Natural killer cell (primary cell): ENCODE measurements around the gene ZNF331. TPM values are rescaled to one million over a fixed set of nuclear protein-coding genes. Genes with fewer than 3 reads are reported as not detected.

ENCODE experiments used
- ATAC-seq, 3 donors: fragments of 150-1000 bp in 2 of 3; fragments of 200-7000 bp in 1 of 3; cut with Tn5 transposase; 1 replicate in 1 of 3; 2 replicates in 2 of 3; pipeline ENCODE4 v1.10.0; 2021; ENCODE audit warnings: mild to moderate bottlenecking in 2 of 3, moderate library complexity in 2 of 3
- DNase-seq, 2 donors: peaks; one replicate each; pipeline versions ENCODE4 v3.0.0 to v3.0.0-alpha.2; 2013 to 2021; ENCODE audit warnings: mixed read lengths in 1 of 2
- H3K27ac ChIP-seq: one replicate; pipeline ENCODE4 v1.5.1; 2013; ENCODE audit warnings: mild to moderate bottlenecking, low read length
- H3K27me3 ChIP-seq: one replicate; pipeline ENCODE4 v1.6.1; 2013; ENCODE audit warnings: low read length; ENCODE audit not compliant: control insufficient read depth, insufficient read depth
- H3K36me3 ChIP-seq: one replicate; pipeline ENCODE4 v1.6.1; 2013; ENCODE audit warnings: low read length; ENCODE audit not compliant: control insufficient read depth, insufficient read depth
- H3K4me1 ChIP-seq: one replicate; pipeline ENCODE4 v1.6.1; 2013; ENCODE audit warnings: low read length; ENCODE audit not compliant: control insufficient read depth, insufficient read depth
- H3K4me3 ChIP-seq: one replicate; pipeline ENCODE4 v1.5.1; 2013; ENCODE audit warnings: low read length
- H3K9me3 ChIP-seq: one replicate; pipeline ENCODE4 v1.6.1; 2013; ENCODE audit warnings: low read length; ENCODE audit not compliant: control insufficient read depth, insufficient read depth
- H3K27ac Mint-ChIP-seq, 2 donors: one replicate each; pipeline ENCODE4 v1.8.0; 2022; ENCODE audit warnings: mild to moderate bottlenecking in 2 of 2, mixed read lengths in 2 of 2, moderate library complexity in 1 of 2
- H3K27me3 Mint-ChIP-seq, 2 donors: one replicate each; pipeline ENCODE4 v1.8.0; 2022; ENCODE audit warnings: low read depth in 2 of 2, mixed read lengths in 2 of 2
- H3K36me3 Mint-ChIP-seq: one replicate; pipeline ENCODE4 v1.8.0; 2022; ENCODE audit warnings: mixed read lengths
- H3K4me1 Mint-ChIP-seq, 2 donors: one replicate each; pipeline ENCODE4 v1.8.0; 2022; ENCODE audit warnings: mixed read lengths in 2 of 2
- H3K4me3 Mint-ChIP-seq: one replicate; pipeline ENCODE4 v1.8.0; 2022; ENCODE audit warnings: mild to moderate bottlenecking, moderate library complexity, mixed read lengths
- H3K9me3 Mint-ChIP-seq, 2 donors: one replicate each; pipeline ENCODE4 v1.8.0; 2022; ENCODE audit warnings: mixed read lengths in 2 of 2
- WGBS: methylation state at CpG from one replicate; pipeline ENCODE4 v1.1.7; 2013; ENCODE audit warnings: missing lambda C conversion rate; ENCODE audit not compliant: insufficient coverage; 5-methylcytosine and 5-hydroxymethylcytosine counted together
- intact Hi-C: fragments of 100-400 bp; cut with micrococcal nuclease; formaldehyde crosslinking; loops from one replicate; pipeline ENCODE4 v1.14.2; 2022
- total RNA-seq, 4 donors: library from RNA; stranded (reverse); fragments of 120-200 nt in 1 of 4; gene quantifications; one replicate each; pipeline versions ENCODE4 v1.2.3 to v1.2.4, GENCODE V29; 2013 to 2022
- TF ChIP-seq, protein P1 (sequence below): fragments of 200-600 bp; IDR thresholded peaks from one replicate; pipeline ENCODE4 v1.8.0; 2022; ENCODE audit warnings: antibody characterized with exemption

Gene ZNF331
- total RNA-seq, 3 donors from 2014 or later (not counting 1 experiment from before 2014, with no cell fraction given): 153 to 245 (median 204) TPM

DNA sequence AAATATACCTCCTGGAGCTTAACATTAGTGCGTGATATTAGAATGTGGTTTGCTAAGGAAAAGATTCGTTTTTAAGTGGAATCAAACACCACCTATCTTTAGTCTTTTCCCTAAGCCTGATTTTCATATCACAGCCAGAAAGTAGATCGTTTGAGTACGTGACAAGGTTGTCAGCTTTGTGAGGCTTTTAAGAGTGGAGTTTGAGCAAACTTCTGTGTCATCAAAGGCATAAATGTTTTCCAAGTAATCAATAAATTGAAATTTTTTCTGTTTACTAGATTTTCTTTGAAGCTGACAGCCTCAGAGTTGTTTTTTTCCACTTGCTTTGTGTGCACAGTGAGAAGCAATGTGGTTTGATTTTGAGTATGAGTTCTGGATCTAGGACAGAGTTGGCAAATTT lies 6.5 kb upstream of the ZNF331 start:
- H3K9me3 Mint-ChIP-seq: no peaks in the 10 kb centered on the region
- H3K36me3 Mint-ChIP-seq: no peaks in the 10 kb centered on the region
- H3K27me3 Mint-ChIP-seq: no peaks in the 10 kb centered on the region

DNA sequence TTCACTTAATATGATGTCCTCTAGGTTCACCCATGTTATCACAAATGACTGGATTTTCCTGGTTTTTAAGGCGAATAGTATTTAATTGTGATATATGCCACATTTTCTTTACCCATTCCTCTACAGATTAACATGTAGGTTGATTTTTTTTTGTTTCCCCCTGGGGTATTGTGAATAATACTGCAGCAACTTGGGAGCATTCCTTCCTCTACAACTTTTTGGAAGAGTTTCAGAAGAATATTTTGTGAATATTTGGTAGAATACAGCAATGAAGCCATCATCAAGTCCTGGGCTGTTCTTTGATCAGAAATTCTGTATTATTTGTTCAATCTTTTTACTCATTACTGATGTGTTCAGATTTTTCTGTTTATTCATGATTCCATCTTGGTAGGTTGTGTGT lies 5.6 kb upstream of the ZNF331 start:
- Mint-ChIP-seq H3K36me3 (no peaks in the 10 kb centered on the region), H3K27ac (no peak overlapping the region), H3K27me3 (no peaks in the 10 kb centered on the region), H3K4me3 (no peak overlapping the region), H3K4me1 (peaks cover 6 to 7% of the 10 kb centered on the region in 2 donors), H3K9me3 (no peaks in the 10 kb centered on the region)
- Histone ChIP-seq H3K27ac (no peak overlapping the region), H3K4me3 (no peak overlapping the region), H3K4me1 (peaks cover 4% of the 10 kb centered on the region), H3K27me3 (no peaks in the 10 kb centered on the region), H3K36me3 (no peaks in the 10 kb centered on the region), H3K9me3 (no peaks in the 10 kb centered on the region)
- intact Hi-C loops: no loop called here
- WGBS: no CpG with 5 or more reads among the region's 1 CpG
- TF ChIP-seq, protein P1, sequence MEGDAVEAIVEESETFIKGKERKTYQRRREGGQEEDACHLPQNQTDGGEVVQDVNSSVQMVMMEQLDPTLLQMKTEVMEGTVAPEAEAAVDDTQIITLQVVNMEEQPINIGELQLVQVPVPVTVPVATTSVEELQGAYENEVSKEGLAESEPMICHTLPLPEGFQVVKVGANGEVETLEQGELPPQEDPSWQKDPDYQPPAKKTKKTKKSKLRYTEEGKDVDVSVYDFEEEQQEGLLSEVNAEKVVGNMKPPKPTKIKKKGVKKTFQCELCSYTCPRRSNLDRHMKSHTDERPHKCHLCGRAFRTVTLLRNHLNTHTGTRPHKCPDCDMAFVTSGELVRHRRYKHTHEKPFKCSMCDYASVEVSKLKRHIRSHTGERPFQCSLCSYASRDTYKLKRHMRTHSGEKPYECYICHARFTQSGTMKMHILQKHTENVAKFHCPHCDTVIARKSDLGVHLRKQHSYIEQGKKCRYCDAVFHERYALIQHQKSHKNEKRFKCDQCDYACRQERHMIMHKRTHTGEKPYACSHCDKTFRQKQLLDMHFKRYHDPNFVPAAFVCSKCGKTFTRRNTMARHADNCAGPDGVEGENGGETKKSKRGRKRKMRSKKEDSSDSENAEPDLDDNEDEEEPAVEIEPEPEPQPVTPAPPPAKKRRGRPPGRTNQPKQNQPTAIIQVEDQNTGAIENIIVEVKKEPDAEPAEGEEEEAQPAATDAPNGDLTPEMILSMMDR: no peak
- ATAC-seq: no peak
- no peak for DNase-seq

More for the DNA sequence above, 6.5 kb upstream of the ZNF331 start:
- ATAC-seq: no peak
- H3K4me3 Mint-ChIP-seq: no peak overlapping the region
- H3K36me3 ChIP-seq: no peaks in the 10 kb centered on the region
- TF ChIP-seq, protein P1: no peak
- peaks cover 4 to 6% of the 10 kb centered on the region in 2 donors for H3K4me1 Mint-ChIP-seq
- no peaks in the 10 kb centered on the region for H3K9me3 ChIP-seq
- 73% methylated on average over 3 of the region's 4 CpGs for WGBS
- H3K4me1 ChIP-seq: no peaks in the 10 kb centered on the region
- intact Hi-C loops: no loop called here
- no peak overlapping the region for H3K4me3 ChIP-seq
- no peak for DNase-seq
- H3K27me3 ChIP-seq: no peaks in the 10 kb centered on the region
- no peak overlapping the region for H3K27ac ChIP-seq
- no peak overlapping the region for H3K27ac Mint-ChIP-seq

DNA sequence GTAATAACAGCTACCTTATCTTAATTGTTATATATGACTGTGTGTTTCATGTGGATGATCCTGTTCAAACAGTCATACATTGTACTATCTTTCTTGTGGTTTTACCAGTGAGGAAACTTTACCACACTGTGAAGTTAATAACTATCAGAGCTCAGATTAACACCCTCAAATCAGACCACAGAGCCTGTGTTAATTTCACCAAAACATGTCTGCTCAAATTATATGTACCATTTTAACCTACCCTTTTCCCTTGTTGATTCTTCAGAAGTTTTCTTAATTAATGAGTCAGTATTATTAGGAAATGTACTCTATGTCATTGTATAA lies 1.8 kb upstream of the ZNF331 start:
- ATAC-seq (no peak), DNase-seq (peak in 1 of 2 donors; percentile 38)
- intact Hi-C loops: no loop called here
- Histone ChIP-seq H3K36me3 (no peaks in the 10 kb centered on the region), H3K4me1 (peaks cover 14% of the 10 kb centered on the region), H3K4me3 (no peak overlapping the region), H3K27ac (no peak overlapping the region), H3K9me3 (no peaks in the 10 kb centered on the region), H3K27me3 (no peaks in the 10 kb centered on the region)
- Mint-ChIP-seq H3K36me3 (no peaks in the 10 kb centered on the region), H3K4me3 (peak overlapping the region; percentile 43), H3K9me3 (no peaks in the 10 kb centered on the region), H3K27ac (peak overlapping the region; percentile 23 to 50), H3K4me1 (peaks cover 18 to 20% of the 10 kb centered on the region in 2 donors), H3K27me3 (no peaks in the 10 kb centered on the region)
- TF ChIP-seq, protein P1: no peak

DNA sequence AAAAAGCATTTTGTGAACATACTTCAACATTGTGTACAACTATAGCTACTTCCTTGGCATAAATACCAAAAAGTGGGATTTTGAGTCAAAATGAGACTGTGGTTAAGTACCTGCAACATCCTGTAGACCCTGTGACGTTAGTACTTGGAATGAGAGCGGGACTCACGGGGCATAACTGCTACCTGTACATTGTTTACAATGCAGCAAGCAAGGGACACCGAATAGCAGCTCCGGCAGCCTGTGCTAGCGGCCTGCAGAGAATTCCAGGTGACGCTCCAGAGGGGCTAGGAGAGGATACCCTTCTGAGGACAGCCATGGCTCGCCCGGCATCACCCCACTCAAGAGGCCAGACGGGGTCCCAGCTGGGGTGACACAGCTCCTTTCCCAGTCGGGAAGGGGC lies 824 bp upstream of the ZNF331 start:
- Histone ChIP-seq H3K9me3 (no peaks in the 10 kb centered on the region), H3K27ac (peak overlapping the region; percentile 88), H3K4me1 (peaks cover 14% of the 10 kb centered on the region), H3K36me3 (peaks cover 3% of the 10 kb centered on the region), H3K27me3 (no peaks in the 10 kb centered on the region), H3K4me3 (peak overlapping the region; percentile 59)
- peak overlapping the region; percentile 98 to 99 for H3K27ac Mint-ChIP-seq
- no peaks in the 10 kb centered on the region for H3K9me3 Mint-ChIP-seq
- H3K36me3 Mint-ChIP-seq: no peaks in the 10 kb centered on the region
- intact Hi-C loops: no loop called here
- TF ChIP-seq, protein P1: no peak
- DNase-seq (peak in 1 of 2 donors; percentile 54), ATAC-seq (no peak)
- peaks cover 18 to 20% of the 10 kb centered on the region in 2 donors for H3K4me1 Mint-ChIP-seq
- 45% methylated on average over 11 of the region's 11 CpGs for WGBS
- H3K4me3 Mint-ChIP-seq: peak overlapping the region; percentile 98
- no peaks in the 10 kb centered on the region for H3K27me3 Mint-ChIP-seq
